GM18867 (cell line): ENCODE results near the gene CEACAM7.
"Not testable (repeated sequence)": the region's sequence is repeated elsewhere in the genome, so short reads cannot be mapped to it uniquely, and the experiment has no call there.

ENCODE experiments used
- ATAC-seq: cut with Tn5 transposase; IDR thresholded peaks from one replicate; pipeline ENCODE4 v1.9.1; 2021; ENCODE audit warnings: mild to moderate bottlenecking, moderate library complexity; ENCODE audit not compliant: unreplicated experiment

Gene CEACAM7

DNA sequence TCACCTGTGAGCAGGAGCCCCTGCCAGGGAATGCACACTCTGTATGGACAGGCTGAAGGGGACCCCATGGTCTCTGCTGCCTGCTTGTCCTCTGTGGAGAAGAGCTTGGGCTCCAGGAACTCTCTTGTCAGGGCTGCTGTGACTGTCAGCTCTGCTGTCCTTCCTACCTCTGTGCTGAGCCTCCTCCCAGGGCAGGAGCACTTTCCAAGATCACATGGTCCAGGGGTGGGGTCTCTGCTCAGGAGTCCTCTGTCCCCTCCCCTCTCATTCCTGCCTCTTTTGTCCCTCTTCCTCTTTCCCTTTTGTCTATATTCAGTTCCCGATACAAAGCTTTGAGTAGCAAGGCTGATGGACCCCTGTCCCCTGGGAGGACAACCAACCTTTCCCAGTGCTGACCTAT lies at the start of gene CEACAM7:
Gene CEACAM7 (minus strand): TSS at position 173 of the 400 bp plus-strand sequence. CDS start 105 bp downstream, at position 68.
- no peak for ATAC-seq

DNA sequence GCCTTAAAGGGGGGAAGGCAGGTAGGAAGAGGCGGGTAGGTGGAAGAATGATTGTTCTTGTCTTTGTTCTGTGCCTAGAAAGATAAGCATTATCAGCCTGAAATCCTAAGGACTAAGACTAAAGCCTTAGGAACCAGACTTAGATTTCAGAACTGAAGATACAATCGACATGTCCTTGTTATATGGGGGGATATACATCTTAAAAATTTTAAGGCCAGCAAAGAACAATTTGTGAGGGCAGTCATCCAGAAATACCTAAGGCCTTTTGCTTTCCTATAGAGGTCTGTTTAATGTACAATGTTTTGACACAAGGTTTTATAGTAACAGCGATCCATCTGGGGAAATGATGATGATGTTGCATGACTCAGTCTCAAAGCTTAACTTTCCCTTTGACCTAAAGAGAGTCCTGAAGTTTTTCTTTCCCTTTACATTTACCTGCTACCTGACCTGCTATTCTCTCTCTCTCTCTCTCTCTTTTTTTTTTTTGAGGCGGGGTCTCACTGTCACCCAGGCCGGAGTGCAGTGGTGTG lies 47.1 kb upstream of the CEACAM7 start:
- ATAC-seq: no peak

DNA sequence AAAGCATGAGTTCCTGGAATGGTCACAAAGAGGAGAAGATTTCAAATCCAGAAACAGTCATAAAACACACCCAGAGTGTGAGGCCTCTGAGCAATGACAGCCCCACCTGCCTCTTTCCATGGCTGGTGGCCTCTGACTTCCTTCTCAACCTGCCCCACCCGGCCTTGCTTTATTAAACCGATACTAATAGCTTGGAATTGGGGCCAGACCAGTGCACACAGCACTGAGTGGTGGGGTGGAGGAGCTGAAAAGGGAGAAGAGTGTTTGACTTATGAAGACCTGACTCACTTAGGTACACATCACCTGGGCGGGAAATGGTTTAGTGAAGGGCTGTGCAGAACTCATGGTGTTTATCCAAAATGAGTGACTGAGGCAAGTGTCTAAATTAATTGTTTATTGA lies 46.5 kb upstream of the CEACAM7 start:
- no peak for ATAC-seq

DNA sequence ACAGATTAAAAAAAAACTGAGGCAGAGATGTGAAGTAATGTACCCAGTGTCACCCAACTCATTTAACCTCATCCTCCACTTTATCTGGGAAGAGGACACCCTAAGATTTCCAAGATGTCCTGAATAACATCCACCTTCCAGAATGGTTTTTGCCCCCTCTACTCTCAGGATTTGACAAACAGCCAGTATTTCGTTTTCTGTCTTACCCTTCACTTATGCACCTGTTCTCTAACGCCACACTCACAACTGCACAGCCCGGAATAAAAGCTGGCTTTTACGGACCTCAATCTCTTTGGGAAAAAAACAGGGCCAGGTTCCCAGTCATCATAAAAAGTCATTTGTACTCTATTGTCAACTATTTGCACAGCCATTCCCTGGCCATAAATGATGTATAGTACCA lies 46.1 kb upstream of the CEACAM7 start:
- ATAC-seq: no peak

DNA sequence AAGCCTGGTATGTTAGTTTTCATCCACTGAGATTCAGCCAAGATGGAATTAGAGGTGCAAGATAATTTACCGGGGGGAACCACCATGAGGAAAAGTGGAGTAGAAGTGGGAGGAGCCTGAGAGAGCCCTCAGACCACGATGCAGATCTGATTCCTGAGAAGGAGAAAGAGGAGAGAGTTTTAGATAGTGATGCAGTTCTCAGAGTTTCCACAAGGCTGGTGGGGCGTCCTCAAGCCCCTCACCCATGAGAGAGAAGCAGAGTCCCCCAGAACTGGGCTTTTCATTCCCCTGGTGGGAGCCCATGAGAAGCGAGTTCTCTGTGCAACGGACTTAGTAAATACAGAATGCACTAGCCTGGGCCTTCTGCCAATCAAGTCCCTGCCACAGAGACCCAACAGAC lies 38.4 kb upstream of the CEACAM7 start:
- no peak for ATAC-seq

DNA sequence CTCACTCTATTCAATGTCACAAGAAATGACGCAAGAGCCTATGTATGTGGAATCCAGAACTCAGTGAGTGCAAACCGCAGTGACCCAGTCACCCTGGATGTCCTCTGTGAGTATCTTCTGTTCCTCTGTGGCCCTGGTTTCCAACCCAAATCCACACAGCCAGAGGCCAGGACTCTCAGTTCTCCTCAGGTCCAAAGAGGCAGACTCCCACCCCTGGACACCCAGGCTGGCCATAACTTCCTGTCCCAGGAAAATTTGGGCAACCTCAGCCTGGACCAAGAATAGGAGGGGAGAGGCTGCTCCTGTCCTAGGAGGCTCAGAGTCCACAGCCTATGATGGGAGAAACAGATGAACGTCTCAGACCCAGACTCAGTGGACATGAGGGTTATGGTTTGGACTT lies 32.0 kb upstream of the CEACAM7 start:
- ATAC-seq: no peak

DNA sequence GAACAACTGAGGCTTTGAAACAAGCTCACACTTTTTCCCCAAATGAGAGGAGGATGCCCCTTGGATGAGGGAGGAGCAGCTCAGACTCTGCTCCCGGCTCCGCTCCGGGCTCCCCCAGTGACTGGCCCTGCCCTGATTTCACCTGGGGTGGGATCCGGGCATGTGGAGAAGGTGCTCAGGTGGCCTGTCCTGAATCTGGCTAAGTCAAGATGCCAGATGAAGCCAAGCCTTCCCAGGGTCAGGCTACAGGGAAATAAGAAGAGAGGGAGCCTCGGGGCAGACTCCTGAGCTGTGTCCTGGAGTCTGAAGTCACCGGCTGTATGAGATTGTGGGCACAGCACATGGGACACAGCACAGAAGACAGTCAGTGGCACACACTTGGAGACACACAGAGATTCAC lies 30.7 kb upstream of the CEACAM7 start:
- ATAC-seq: no peak

DNA sequence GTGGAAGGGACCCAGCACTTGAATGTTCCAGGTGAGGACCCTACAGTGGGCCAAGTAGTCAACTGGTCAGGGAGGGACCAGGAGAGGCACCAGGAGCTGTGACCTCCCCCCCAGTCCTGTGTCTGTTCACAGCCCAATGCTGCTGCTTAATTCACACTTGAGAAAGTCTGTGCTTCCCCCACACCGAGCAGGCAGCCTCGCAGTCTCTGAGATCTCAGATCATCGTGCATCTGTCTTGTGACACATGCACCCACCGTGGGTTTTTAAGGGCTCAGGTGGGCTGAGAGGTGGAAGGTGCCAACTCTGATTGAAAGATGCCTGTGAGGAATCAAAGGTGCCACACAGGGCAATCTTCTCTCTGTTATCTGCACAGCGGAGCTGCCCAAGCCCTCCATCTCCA lies 26.5 kb upstream of the CEACAM7 start:
- no peak for ATAC-seq

DNA sequence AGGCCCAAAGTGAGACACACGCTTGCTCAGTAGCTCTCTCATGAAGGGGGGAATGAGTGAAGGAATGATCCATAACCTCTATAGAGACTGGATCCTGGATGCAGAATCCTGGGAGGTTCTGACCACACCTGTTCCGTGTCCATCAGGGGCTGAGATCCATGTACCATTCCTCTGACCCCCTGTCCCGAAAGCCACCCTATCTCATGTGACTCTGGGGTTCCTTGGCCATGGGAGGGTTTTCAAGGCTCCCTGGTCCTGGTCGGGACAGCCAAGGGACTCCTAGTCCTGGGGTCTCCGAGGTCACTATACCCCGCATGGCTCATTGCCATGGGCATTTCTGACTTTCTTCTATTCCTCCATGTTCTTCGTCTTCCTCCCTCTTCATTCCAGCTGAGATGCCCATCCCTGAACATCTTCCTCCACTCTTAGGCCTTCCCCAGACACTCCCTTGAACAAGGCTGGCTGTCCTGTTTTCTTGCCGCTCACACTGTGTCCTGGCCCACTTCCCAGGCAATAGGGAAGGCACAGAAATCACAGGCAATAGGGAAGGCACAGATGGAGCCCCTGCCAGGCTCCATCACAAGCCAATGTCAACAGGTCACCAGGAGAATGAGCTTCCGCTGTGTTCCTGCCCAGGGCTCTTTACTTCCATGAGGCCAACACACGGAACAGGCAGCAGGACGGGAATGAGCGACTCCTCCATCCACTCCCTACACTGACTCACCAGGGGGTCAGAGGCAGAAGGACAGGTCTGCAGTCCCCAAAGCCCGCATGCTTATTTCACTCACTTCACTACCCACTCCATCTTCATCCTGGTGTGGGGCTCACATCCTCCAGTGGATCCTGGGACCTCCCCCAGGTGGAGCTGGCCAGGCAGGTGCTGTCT lies 23.5 kb upstream of the CEACAM7 start:
- ATAC-seq: no peak

DNA sequence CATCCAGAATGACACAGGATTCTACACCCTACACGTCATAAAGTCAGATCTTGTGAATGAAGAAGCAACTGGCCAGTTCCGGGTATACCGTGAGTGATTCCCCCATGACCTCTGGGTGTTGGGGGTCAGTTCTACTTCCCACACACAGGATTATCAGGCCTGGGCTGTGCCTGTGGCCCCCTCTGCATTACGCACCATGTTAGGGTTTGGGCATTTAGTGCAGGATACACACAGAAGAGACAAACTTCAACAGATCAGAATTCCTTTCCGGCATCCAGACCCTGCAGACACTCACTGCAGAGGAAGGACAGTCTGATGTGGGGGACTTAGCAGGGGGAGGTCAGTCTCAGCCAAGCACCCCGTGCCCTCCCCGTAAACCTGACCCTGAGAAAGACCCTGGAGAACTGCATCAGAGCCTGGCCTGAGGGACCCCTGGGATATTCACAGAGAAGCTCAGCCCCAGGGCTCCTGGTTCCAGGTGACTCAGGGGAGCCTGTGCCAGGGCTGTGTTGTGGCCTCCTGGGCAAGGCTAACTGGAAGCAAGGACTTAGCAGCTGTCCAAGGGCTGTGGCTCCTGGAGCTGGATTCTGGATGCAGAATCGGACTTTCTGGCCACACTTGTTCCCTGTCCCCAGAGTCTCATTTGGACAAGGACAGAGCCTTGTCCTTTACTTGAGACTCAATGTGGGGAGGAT lies 22.0 kb upstream of the CEACAM7 start:
- ATAC-seq: no peak

DNA sequence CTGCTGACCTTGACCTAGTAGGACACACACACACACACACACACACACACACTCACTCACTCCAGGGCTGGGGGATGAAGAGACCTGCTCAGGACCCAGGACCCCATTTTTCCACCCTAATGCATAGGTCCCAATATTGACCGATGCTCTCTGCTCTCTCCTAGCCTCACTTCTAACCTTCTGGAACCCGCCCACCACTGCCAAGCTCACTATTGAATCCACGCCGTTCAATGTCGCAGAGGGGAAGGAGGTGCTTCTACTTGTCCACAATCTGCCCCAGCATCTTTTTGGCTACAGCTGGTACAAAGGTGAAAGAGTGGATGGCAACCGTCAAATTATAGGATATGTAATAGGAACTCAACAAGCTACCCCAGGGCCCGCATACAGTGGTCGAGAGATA lies 21.4 kb upstream of the CEACAM7 start:
- not testable (repeated sequence) for ATAC-seq

DNA sequence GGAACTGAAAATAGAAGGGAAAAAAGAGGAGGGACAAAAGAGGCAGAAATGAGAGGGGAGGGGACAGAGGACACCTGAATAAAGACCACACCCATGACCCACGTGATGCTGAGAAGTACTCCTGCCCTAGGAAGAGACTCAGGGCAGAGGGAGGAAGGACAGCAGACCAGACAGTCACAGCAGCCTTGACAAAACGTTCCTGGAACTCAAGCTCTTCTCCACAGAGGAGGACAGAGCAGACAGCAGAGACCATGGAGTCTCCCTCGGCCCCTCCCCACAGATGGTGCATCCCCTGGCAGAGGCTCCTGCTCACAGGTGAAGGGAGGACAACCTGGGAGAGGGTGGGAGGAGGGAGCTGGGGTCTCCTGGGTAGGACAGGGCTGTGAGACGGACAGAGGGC lies 20.4 kb upstream of the CEACAM7 start, which contains the start of gene CEACAM5:
Gene CEACAM5 (plus strand): TSS at position 146 of the 400 bp plus-strand sequence. CDS start 106 bp downstream, at position 252.
- ATAC-seq: no peak

DNA sequence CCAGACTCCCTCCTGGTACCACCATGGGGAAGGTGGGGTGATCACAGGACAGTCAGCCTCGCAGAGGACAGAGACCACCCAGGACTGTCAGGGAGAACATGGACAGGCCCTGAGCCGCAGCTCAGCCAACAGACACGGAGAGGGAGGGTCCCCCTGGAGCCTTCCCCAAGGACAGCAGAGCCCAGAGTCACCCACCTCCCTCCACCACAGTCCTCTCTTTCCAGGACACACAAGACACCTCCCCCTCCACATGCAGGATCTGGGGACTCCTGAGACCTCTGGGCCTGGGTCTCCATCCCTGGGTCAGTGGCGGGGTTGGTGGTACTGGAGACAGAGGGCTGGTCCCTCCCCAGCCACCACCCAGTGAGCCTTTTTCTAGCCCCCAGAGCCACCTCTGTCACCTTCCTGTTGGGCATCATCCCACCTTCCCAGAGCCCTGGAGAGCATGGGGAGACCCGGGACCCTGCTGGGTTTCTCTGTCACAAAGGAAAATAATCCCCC lies 19.9 kb upstream of the CEACAM7 start:
- ATAC-seq: no peak

DNA sequence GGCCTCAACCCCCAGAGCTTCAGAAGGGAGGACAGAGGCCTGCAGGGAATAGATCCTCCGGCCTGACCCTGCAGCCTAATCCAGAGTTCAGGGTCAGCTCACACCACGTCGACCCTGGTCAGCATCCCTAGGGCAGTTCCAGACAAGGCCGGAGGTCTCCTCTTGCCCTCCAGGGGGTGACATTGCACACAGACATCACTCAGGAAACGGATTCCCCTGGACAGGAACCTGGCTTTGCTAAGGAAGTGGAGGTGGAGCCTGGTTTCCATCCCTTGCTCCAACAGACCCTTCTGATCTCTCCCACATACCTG lies 19.4 kb upstream of the CEACAM7 start:
- ATAC-seq: no peak

DNA sequence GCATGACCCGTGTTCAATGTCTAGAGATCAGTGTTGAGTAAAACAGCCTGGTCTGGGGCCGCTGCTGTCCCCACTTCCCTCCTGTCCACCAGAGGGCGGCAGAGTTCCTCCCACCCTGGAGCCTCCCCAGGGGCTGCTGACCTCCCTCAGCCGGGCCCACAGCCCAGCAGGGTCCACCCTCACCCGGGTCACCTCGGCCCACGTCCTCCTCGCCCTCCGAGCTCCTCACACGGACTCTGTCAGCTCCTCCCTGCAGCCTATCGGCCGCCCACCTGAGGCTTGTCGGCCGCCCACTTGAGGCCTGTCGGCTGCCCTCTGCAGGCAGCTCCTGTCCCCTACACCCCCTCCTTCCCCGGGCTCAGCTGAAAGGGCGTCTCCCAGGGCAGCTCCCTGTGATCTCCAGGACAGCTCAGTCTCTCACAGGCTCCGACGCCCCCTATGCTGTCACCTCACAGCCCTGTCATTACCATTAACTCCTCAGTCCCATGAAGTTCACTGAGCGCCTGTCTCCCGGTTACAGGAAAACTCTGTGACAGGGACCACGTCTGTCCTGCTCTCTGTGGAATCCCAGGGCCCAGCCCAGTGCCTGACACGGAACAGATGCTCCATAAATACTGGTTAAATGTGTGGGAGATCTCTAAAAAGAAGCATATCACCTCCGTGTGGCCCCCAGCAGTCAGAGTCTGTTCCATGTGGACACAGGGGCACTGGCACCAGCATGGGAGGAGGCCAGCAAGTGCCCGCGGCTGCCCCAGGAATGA lies 18.9 kb upstream of the CEACAM7 start:
- ATAC-seq: no peak

DNA sequence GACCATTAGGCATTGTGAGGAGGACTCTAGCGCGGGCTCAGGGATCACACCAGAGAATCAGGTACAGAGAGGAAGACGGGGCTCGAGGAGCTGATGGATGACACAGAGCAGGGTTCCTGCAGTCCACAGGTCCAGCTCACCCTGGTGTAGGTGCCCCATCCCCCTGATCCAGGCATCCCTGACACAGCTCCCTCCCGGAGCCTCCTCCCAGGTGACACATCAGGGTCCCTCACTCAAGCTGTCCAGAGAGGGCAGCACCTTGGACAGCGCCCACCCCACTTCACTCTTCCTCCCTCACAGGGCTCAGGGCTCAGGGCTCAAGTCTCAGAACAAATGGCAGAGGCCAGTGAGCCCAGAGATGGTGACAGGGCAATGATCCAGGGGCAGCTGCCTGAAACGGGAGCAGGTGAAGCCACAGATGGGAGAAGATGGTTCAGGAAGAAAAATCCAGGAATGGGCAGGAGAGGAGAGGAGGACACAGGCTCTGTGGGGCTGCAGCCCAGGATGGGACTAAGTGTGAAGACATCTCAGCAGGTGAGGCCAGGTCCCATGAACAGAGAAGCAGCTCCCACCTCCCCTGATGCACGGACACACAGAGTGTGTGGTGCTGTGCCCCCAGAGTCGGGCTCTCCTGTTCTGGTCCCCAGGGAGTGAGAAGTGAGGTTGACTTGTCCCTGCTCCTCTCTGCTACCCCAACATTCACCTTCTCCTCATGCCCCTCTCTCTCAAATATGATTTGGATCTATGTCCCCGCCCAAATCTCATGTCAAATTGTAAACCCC lies 17.5 kb upstream of the CEACAM7 start:
- ATAC-seq: no peak

DNA sequence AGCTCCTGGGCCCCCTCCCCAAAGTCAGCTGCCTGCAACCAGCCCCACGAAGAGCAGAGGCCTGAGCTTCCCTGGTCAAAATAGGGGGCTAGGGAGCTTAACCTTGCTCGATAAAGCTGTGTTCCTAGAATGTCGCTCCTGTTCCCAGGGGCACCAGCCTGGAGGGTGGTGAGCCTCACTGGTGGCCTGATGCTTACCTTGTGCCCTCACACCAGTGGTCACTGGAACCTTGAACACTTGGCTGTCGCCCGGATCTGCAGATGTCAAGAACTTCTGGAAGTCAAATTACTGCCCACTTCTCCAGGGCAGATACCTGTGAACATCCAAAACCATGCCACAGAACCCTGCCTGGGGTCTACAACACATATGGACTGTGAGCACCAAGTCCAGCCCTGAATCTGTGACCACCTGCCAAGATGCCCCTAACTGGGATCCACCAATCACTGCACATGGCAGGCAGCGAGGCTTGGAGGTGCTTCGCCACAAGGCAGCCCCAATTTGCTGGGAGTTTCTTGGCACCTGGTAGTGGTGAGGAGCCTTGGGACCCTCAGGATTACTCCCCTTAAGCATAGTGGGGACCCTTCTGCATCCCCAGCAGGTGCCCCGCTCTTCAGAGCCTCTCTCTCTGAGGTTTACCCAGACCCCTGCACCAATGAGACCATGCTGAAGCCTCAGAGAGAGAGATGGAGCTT lies 15.7 kb upstream of the CEACAM7 start:
- ATAC-seq: no peak

DNA sequence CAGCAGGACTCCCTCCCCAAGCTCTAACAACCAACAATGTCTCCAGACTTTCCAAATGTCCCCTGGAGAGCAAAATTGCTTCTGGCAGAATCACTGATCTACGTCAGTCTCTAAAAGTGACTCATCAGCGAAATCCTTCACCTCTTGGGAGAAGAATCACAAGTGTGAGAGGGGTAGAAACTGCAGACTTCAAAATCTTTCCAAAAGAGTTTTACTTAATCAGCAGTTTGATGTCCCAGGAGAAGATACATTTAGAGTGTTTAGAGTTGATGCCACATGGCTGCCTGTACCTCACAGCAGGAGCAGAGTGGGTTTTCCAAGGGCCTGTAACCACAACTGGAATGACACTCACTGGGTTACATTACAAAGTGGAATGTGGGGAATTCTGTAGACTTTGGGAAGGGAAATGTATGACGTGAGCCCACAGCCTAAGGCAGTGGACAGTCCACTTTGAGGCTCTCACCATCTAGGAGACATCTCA lies 14.1 kb upstream of the CEACAM7 start:
- ATAC-seq: no peak

DNA sequence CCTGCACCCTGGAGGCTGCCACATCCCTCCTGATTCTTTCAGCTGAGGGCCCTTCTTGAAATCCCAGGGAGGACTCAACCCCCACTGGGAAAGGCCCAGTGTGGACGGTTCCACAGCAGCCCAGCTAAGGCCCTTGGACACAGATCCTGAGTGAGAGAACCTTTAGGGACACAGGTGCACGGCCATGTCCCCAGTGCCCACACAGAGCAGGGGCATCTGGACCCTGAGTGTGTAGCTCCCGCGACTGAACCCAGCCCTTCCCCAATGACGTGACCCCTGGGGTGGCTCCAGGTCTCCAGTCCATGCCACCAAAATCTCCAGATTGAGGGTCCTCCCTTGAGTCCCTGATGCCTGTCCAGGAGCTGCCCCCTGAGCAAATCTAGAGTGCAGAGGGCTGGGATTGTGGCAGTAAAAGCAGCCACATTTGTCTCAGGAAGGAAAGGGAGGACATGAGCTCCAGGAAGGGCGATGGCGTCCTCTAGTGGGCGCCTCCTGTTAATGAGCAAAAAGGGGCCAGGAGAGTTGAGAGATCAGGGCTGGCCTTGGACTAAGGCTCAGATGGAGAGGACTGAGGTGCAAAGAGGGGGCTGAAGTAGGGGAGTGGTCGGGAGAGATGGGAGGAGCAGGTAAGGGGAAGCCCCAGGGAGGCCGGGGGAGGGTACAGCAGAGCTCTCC lies 13.5 kb upstream of the CEACAM7 start:
- ATAC-seq: no peak
